Mucosa of rectum (tissue), 2 donors: ENCODE results near the gene BRICD5.

Experiments used
- H3K27ac ChIP-seq, 2 donors: one replicate each; pipeline ENCODE4 v1.7.0; 2013; ENCODE audit warnings: inconsistent platforms in 2 of 2, low read depth in 2 of 2, low read length in 2 of 2
- H3K27me3 ChIP-seq, 2 donors: one replicate each; pipeline ENCODE4 v1.7.0; 2013; ENCODE audit warnings: low read length in 2 of 2; ENCODE audit not compliant: control insufficient read depth in 2 of 2, insufficient read depth in 2 of 2
- H3K36me3 ChIP-seq, 2 donors: one replicate each; pipeline ENCODE4 v1.7.0; 2013; ENCODE audit warnings: low read length in 2 of 2; ENCODE audit not compliant: control insufficient read depth in 2 of 2, insufficient read depth in 2 of 2
- H3K4me1 ChIP-seq, 2 donors: one replicate each; pipeline ENCODE4 v1.7.0; 2013; ENCODE audit warnings: low read length in 2 of 2, mild to moderate bottlenecking in 1 of 2; ENCODE audit not compliant: control insufficient read depth in 2 of 2, insufficient read depth in 2 of 2
- H3K4me3 ChIP-seq, 2 donors: one replicate each; pipeline ENCODE4 v1.7.0; 2013; ENCODE audit warnings: low read length in 2 of 2
- H3K9ac ChIP-seq, 2 donors: one replicate each; pipeline ENCODE4 v1.7.0; 2013; ENCODE audit warnings: low read length in 2 of 2, low read depth in 1 of 2, mild to moderate bottlenecking in 1 of 2
- H3K9me3 ChIP-seq, 2 donors: one replicate each; pipeline ENCODE4 v1.7.0; 2013; ENCODE audit warnings: low read length in 2 of 2; ENCODE audit not compliant: control insufficient read depth in 2 of 2
- donor health status: healthy.
- donor health status: Normal muscosa, but diverticular disease.

The BRICD5 gene

DNA sequence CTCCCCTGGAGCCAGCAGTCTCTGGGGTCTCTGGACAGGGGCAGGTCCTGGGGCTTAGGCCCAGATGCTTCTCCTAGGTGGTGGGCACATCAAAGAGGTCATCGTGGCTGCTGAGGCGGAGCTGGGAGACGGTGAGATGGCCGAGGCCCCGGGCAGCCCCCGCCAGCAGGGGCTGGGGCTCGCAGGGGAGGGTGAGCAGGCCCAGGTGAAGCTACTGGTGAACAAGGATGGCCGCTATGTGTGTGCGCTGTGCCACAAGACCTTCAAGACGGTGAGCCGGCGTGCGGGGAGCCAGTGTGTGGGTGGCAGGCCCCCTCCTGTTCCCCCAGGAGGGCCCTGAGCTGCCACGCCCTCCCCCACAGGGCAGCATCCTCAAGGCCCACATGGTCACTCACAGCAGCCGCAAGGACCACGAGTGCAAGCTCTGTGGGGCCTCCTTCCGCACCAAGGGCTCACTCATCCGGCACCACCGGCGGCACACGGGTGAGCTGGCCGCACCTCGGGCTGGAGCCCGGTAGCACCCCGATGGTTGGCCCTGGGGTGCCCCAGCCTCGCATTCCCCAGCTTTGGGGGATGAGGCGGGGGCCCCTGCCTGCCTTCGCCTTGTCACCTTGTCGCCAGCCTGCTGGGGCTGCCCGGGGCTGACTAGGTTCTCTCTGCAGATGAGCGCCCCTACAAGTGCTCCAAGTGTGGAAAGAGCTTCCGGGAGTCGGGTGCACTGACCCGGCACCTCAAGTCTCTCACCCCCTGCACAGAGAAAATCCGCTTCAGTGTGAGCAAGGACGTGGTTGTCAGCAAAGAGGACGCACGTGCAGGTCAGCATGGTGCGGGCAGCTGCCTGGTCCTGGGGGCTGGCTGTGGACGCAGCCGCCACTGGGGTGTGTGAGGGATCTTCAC lies 21.7 kb upstream of the BRICD5 start:
- Histone ChIP-seq H3K36me3 (peaks cover 49 to 63% of the 10 kb centered on the region in 2 donors), H3K4me3 (no peak overlapping the region), H3K4me1 (peaks cover 11 to 14% of the 10 kb centered on the region in 2 donors), H3K27me3 (peaks cover 5 to 10% of the 10 kb centered on the region in 2 donors), H3K27ac (no peak overlapping the region), H3K9me3 (no peaks in the 10 kb centered on the region), H3K9ac (no peak overlapping the region)

DNA sequence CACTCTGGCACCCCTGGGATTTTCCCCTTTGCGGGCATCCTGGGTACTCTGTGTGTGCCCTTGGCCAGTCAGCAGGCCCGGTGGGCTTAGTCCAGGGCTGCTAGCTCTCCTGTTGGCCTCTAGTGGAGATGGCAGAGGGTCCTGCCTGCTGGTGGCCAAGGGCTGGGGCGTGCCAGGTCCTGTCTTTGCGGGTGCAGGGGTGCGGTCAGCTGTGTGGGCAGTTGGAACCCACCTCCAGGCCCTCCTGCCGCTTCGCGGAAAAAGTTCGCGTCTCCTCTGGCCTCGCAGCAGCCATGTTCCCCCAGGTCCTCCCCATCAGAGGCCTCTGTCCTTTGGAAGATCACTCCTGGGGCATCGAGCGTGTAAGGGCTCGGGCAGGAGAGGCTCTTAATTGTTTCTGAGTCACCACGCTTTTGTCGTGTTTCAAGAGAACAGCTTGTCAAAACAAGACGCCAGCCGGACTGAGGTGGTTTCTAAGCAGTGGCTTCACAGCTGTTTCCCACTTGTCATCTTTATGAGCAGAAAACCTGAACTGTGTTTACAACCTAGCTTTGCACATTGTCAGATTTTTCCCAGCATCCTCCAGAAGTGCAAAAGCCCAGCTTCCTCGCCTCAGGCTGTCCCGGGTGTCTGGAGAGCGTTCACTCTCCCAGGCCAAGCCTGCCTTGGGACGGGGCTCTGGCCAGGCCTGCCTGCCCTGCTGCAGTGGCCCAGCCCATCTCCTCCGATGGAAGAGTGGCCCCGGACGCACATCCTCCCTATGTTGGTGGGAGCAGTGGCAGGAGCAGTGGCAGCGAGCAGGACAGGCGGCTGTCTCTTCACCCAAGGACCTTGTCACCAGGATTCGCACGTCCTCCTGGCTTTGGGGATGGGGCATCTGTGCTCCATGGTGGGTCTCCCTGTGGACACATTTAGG lies 20.6 kb upstream of the BRICD5 start:
- peaks cover 49 to 63% of the 10 kb centered on the region in 2 donors for H3K36me3 ChIP-seq
- peaks cover 5 to 9% of the 10 kb centered on the region in 2 donors for H3K4me1 ChIP-seq
- H3K27me3 ChIP-seq: peaks cover under 1 to 1% of the 10 kb centered on the region in 2 donors
- H3K9ac ChIP-seq: no peak overlapping the region
- no peak overlapping the region for H3K27ac ChIP-seq
- H3K9me3 ChIP-seq: no peaks in the 10 kb centered on the region
- H3K4me3 ChIP-seq: no peak overlapping the region

DNA sequence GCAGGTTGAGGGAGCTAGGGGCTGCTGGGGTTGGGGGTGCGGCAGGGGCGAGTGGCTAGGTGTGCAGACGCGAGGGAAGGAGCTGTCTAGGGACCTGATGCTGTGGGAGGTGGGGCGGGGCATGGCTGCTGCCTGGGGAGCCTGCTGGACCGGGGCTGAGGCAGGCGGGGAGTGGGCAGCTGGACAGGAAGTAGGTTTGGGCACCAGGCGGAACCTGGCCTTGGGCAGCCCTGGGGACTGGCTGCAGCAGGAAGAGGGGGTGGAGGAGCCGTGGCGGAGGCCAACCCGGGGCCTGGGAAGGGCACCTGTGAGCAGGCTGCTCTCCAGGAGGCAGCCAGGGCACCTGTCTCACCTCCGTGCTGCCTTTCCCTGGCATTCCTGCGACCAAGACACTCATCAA lies 19.7 kb upstream of the BRICD5 start:
- Histone ChIP-seq H3K36me3 (peaks cover 48 to 62% of the 10 kb centered on the region in 2 donors), H3K27me3 (no peaks in the 10 kb centered on the region), H3K9ac (no peak overlapping the region), H3K4me3 (no peak overlapping the region), H3K4me1 (peaks cover 6 to 8% of the 10 kb centered on the region in 2 donors), H3K27ac (no peak overlapping the region), H3K9me3 (no peaks in the 10 kb centered on the region)

DNA sequence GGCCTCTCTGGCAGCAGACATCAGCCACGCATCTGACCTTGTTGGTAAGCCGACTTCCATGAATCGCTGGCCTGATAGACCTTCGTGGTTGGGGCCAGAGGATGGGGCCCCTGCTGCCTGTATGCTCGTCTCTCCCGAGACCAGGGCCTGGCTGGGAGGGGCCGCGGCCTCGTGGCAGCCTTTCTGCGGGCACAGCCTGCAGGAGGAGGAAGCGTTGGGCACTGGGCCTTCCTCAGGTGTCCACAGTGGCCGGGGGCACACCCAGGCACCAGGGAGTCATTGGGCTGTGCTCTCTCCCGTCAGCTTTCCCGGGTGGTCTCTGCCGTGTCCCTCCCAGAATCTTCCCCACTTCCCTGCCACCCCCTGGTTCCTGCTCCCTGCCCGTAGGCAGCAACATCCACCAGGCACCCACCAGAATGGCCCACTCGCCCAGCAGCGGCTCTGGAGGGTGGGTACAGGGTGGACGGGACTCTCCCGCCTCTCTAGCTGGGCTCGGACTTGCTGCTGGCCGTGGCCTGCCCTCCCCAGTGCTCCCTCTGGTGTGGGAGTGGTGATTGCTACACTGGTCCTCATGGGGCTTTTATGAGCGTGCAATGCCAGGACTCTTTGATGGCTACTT lies 19.1 kb upstream of the BRICD5 start:
- Histone ChIP-seq H3K27me3 (no peaks in the 10 kb centered on the region), H3K36me3 (peaks cover 42 to 55% of the 10 kb centered on the region in 2 donors), H3K27ac (no peak overlapping the region), H3K4me3 (no peak overlapping the region), H3K9ac (no peak overlapping the region), H3K4me1 (peaks cover 6 to 9% of the 10 kb centered on the region in 2 donors), H3K9me3 (no peaks in the 10 kb centered on the region)

DNA sequence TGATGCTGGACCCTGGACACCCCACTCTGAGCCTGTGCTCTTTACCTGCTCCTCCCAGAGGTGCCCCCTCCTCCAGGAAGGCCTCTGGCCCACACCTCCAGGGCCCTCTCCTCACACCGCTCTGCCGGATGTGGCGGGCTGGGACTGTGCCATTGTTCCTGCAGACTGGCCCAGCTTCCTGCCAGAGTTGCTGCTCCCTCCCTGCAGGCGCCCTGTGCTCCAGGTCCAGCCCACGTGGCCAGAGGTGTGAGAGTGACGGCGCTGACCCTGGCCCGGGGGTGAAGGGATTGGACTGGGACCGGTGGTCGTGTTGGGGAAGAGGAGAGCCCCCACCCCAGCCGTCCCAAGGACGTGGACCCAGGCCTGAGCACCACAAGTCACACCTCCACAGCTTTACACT lies 18.4 kb upstream of the BRICD5 start:
- H3K36me3 ChIP-seq: peaks cover 36 to 49% of the 10 kb centered on the region in 2 donors
- no peak overlapping the region for H3K4me3 ChIP-seq
- no peaks in the 10 kb centered on the region for H3K9me3 ChIP-seq
- no peaks in the 10 kb centered on the region for H3K27me3 ChIP-seq
- no peak overlapping the region for H3K9ac ChIP-seq
- peaks cover 13 to 14% of the 10 kb centered on the region in 2 donors for H3K4me1 ChIP-seq
- no peak overlapping the region for H3K27ac ChIP-seq

DNA sequence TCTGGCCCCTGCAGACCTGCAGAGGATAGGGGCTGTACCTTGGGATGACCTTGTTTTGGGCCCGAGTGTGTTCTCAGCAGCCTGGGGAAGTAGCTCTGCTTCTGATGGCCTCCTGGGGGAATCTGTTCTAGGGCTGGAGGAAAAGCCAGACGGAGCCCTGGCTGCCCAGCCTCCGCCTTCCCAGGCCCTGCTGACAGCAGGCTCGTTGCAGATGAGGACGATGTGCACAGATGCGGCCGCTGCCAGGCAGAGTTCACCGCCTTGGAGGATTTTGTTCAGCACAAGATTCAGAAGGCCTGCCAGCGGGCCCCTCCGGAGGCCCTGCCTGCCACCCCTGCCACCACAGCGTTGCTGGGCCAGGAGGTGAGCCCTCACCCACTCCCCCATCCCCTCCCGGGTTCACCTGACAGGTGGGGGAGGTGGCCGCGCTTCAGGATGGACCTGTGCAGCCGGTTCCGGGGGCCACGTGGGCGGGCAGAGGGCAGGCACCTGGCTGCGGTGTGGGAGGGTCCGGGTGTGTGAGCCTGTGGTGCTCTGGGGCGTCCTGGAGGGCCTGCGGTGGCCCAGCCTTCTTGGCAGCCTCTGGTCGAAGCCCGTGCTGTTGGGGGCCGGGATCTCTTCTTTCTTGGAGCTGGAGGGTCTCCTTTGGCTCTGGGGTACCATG lies 17.6 kb upstream of the BRICD5 start:
- no peak overlapping the region for H3K9ac ChIP-seq
- no peaks in the 10 kb centered on the region for H3K9me3 ChIP-seq
- peaks cover 14 to 15% of the 10 kb centered on the region in 2 donors for H3K4me1 ChIP-seq
- H3K27me3 ChIP-seq: no peaks in the 10 kb centered on the region
- H3K27ac ChIP-seq: no peak overlapping the region
- no peak overlapping the region for H3K4me3 ChIP-seq
- peaks cover 31 to 45% of the 10 kb centered on the region in 2 donors for H3K36me3 ChIP-seq

DNA sequence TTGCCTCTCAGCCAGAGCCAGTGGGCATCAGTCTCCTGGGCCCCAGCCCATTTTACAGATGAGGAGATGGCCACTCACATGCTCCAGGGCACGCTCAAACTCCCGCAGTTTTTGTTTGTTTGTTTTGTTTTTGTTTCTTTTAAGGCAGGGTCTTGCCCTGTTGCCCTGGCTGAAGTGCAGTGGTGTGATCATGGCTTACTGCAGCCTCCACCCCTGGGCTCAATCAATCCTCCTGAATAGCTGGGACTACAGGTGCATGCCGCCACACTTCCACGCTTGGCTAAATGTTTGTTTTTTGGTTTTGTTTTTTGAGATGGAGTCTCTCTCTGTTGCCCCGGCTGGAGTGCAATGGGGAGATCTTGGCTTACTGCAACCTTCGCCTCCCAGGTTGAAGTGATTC lies 16.3 kb upstream of the BRICD5 start:
- Histone ChIP-seq H3K4me1 (peaks cover 14 to 15% of the 10 kb centered on the region in 2 donors), H3K9ac (no peak overlapping the region), H3K27me3 (no peaks in the 10 kb centered on the region), H3K4me3 (no peak overlapping the region), H3K9me3 (no peaks in the 10 kb centered on the region), H3K27ac (no peak overlapping the region), H3K36me3 (peaks cover 22 to 34% of the 10 kb centered on the region in 2 donors)

DNA sequence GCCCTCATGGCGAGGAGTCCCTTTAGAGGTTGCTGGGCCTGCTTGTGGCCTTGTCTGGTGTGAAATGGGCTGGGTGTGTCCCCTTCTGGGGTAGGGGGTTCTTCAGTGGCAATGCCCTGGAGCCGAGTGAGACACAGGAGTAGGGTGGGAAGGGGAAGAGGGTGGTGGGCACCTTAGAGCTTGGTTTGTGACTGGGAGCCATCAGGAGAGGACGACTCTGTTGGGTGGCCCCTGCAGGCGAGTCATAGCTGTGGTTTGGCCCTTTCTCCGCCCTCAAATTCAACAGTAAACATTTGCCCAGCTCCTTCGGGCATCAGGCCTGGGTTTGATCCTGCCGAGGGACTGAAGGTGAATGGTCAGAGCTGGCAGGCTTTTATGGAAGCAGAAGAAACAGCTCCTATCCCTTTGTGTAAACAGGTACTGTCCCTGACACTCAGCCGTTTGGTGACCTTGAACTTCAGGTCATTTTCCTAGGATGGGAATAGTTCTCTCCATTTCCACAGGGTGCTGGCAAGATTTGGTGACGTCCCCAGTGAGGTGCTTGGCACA lies 15.7 kb upstream of the BRICD5 start:
- Histone ChIP-seq H3K9ac (no peak overlapping the region), H3K4me1 (peaks cover 14 to 15% of the 10 kb centered on the region in 2 donors), H3K4me3 (no peak overlapping the region), H3K9me3 (no peaks in the 10 kb centered on the region), H3K27me3 (no peaks in the 10 kb centered on the region), H3K27ac (peak overlapping the region; percentile 9 to 40), H3K36me3 (peaks cover 16 to 28% of the 10 kb centered on the region in 2 donors)

DNA sequence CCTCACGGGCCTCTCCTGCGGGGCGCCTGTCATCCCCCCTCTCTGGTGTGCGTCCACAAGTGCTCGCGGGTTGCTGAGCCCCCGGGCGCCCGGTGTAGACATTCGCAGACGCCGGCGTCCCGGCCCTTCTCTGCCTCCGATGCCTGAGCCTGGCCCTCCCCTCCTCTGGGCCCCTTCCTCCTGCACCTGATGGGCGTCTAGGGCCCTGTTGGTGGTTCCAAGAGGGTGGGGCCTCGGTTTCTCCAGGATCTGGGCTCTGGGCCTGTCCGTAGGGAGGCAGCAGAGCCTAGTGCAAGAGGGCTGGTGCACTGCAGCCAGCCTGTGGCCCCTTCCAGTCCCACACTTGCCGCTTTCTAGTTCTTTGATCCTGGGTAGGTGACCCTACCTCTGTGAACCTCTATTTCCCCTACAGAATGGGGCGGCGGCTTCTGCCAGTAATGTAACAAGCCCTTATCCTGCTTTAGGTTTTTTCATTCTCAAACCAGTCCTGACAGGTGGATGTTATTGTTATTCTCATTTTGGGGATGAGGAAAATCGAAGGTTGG lies 13.4 kb upstream of the BRICD5 start:
- Histone ChIP-seq H3K27me3 (no peaks in the 10 kb centered on the region), H3K9ac (peak overlapping the region; percentile 79 to 93), H3K27ac (peak overlapping the region; percentile 88 to 90), H3K36me3 (peaks cover 5 to 11% of the 10 kb centered on the region in 2 donors), H3K9me3 (no peaks in the 10 kb centered on the region), H3K4me3 (peak overlapping the region; percentile 77 to 85), H3K4me1 (peaks cover 14 to 15% of the 10 kb centered on the region in 2 donors)
